ENCODE results near the gene LMX1B.

Gene LMX1B

GRCh38 chr9:126617003-126617822, 3.5 kb downstream of the LMX1B start:
- H3F3A ChIP-seq (ENCODE audit: control insufficient read depth, insufficient read depth): no peaks in the 10 kb centered on the region
- no peak overlapping the region for H3K27ac ChIP-seq (ENCODE audit: low read depth, low read length)
- no peaks in the 10 kb centered on the region for H3K36me3 ChIP-seq (ENCODE audit: control insufficient read depth, low read length)
- H4K20me1 ChIP-seq (ENCODE audit: control insufficient read depth, insufficient read depth, low read depth, low read length): no peaks in the 10 kb centered on the region
- no peaks in the 10 kb centered on the region for H3K79me2 ChIP-seq (ENCODE audit: control insufficient read depth, low read length)
- no peak overlapping the region for H3K4me2 ChIP-seq (ENCODE audit: low read length)
- no peaks in the 10 kb centered on the region for H3K4me1 ChIP-seq (ENCODE audit: control insufficient read depth, low read length)
- TF ChIP-seq CTCF (IDR thresholded peaks at IDR 0.05; ENCODE audit: low read depth, low read length, poor library complexity, severe bottlenecking) (no peak), EZH2phosphoT487 (IDR thresholded peaks at IDR 0.05; ENCODE audit: borderline replicate concordance, low read length) (no peak)
- H3K9me2 ChIP-seq (replicated peaks; ENCODE audit: control insufficient read depth, low read length): no peaks in the 10 kb centered on the region
- H3K9me3 ChIP-seq (ENCODE audit: control insufficient read depth, insufficient read depth, low read length): no peaks in the 10 kb centered on the region
- peaks cover 48% of the 10 kb centered on the region for H3K27me3 ChIP-seq (ENCODE audit: control insufficient read depth, low read length)
- no peak overlapping the region for H3K4me3 ChIP-seq (ENCODE audit: low read length)

- Histone ChIP-seq H3K36me3 (ENCODE audit: control insufficient read depth, low read length) (no peaks in the 10 kb centered on the region), H3K4me3 (ENCODE audit: low read length) (no peak overlapping the region), H3K27me3 (ENCODE audit: control insufficient read depth, low read length) (peaks cover 53% of the 10 kb centered on the region), H3F3A (ENCODE audit: control insufficient read depth, insufficient read depth) (no peaks in the 10 kb centered on the region), H3K9me3 (ENCODE audit: control insufficient read depth, insufficient read depth, low read length) (no peaks in the 10 kb centered on the region), H3K9me2 (replicated peaks; ENCODE audit: control insufficient read depth, low read length) (no peaks in the 10 kb centered on the region), H3K79me2 (ENCODE audit: control insufficient read depth, low read length) (no peaks in the 10 kb centered on the region), H3K27ac (ENCODE audit: low read depth, low read length) (no peak overlapping the region), H4K20me1 (ENCODE audit: control insufficient read depth, insufficient read depth, low read depth, low read length) (no peaks in the 10 kb centered on the region), H3K4me1 (ENCODE audit: control insufficient read depth, low read length) (no peaks in the 10 kb centered on the region), H3K4me2 (ENCODE audit: low read length) (no peak overlapping the region)
- TF ChIP-seq EZH2phosphoT487 (IDR thresholded peaks at IDR 0.05; ENCODE audit: borderline replicate concordance, low read length): no peak
These were observed 4.1 kb downstream of the LMX1B start for GRCh38 chr9:126617823-126618165.

GRCh38 chr9:126618190-126618584, 4.5 kb downstream of the LMX1B start:
- Histone ChIP-seq H3K9me2 (replicated peaks; ENCODE audit: control insufficient read depth, low read length) (no peaks in the 10 kb centered on the region), H3K79me2 (ENCODE audit: control insufficient read depth, low read length) (no peaks in the 10 kb centered on the region), H3K4me3 (ENCODE audit: low read length) (no peak overlapping the region), H4K20me1 (ENCODE audit: control insufficient read depth, insufficient read depth, low read depth, low read length) (no peaks in the 10 kb centered on the region), H3K27ac (ENCODE audit: low read depth, low read length) (no peak overlapping the region), H3K36me3 (ENCODE audit: control insufficient read depth, low read length) (no peaks in the 10 kb centered on the region), H3K9me3 (ENCODE audit: control insufficient read depth, insufficient read depth, low read length) (no peaks in the 10 kb centered on the region), H3K27me3 (ENCODE audit: control insufficient read depth, low read length) (peaks cover 57% of the 10 kb centered on the region), H3F3A (ENCODE audit: control insufficient read depth, insufficient read depth) (no peaks in the 10 kb centered on the region), H3K4me1 (ENCODE audit: control insufficient read depth, low read length) (no peaks in the 10 kb centered on the region), H3K4me2 (ENCODE audit: low read length) (no peak overlapping the region)
- no peak for TF ChIP-seq CTCF (IDR thresholded peaks at IDR 0.05; ENCODE audit: low read depth, low read length, poor library complexity, severe bottlenecking)
- TF ChIP-seq EZH2phosphoT487 (IDR thresholded peaks at IDR 0.05; ENCODE audit: borderline replicate concordance, low read length): no peak

GRCh38 chr9:126618585-126619360, 5.0 kb downstream of the LMX1B start:
- Histone ChIP-seq H3K36me3 (ENCODE audit: control insufficient read depth, low read length) (no peaks in the 10 kb centered on the region), H3K4me3 (ENCODE audit: low read length) (no peak overlapping the region), H4K20me1 (ENCODE audit: control insufficient read depth, insufficient read depth, low read depth, low read length) (no peaks in the 10 kb centered on the region), H3K27ac (ENCODE audit: low read depth, low read length) (no peak overlapping the region), H3K9me2 (replicated peaks; ENCODE audit: control insufficient read depth, low read length) (no peaks in the 10 kb centered on the region), H3K4me2 (ENCODE audit: low read length) (no peak overlapping the region), H3K79me2 (ENCODE audit: control insufficient read depth, low read length) (no peaks in the 10 kb centered on the region), H3K27me3 (ENCODE audit: control insufficient read depth, low read length) (peaks cover 62% of the 10 kb centered on the region), H3K4me1 (ENCODE audit: control insufficient read depth, low read length) (no peaks in the 10 kb centered on the region), H3F3A (ENCODE audit: control insufficient read depth, insufficient read depth) (no peaks in the 10 kb centered on the region), H3K9me3 (ENCODE audit: control insufficient read depth, insufficient read depth, low read length) (no peaks in the 10 kb centered on the region)
- 0 out of 2 replicates have a peak, but pooled peaks have one; percentile 62 for TF ChIP-seq EZH2phosphoT487 (IDR thresholded peaks at IDR 0.05; ENCODE audit: borderline replicate concordance, low read length)
- no peak for TF ChIP-seq CTCF (IDR thresholded peaks at IDR 0.05; ENCODE audit: low read depth, low read length, poor library complexity, severe bottlenecking)
